HUES48 (cell line): ENCODE measurements around the gene RNF225.

ENCODE experiments used
- H3K27ac ChIP-seq: one replicate; pipeline ENCODE4 v1.7.0; 2013; ENCODE audit warnings: low read depth, low read length, inconsistent platforms
- H3K27me3 ChIP-seq: 2 replicates; pipeline ENCODE4 v1.6.1; 2013; ENCODE audit warnings: mild to moderate bottlenecking, low read length; ENCODE audit not compliant: control insufficient read depth, insufficient read depth
- H3K36me3 ChIP-seq: 2 replicates; pipeline ENCODE4 v1.6.1; 2013; ENCODE audit warnings: low read length; ENCODE audit not compliant: control insufficient read depth, insufficient read depth
- H3K4me1 ChIP-seq: 2 replicates; pipeline ENCODE4 v1.6.1; 2013; ENCODE audit warnings: mild to moderate bottlenecking, low read length; ENCODE audit not compliant: control insufficient read depth, insufficient read depth
- H3K4me3 ChIP-seq: 2 replicates; pipeline ENCODE4 v1.5.1; 2013; ENCODE audit warnings: mild to moderate bottlenecking, low read depth, low read length
- H3K9ac ChIP-seq: 2 replicates; pipeline ENCODE4 v1.6.1; 2013; ENCODE audit warnings: mild to moderate bottlenecking, low read depth, low read length, moderate library complexity
- H3K9me3 ChIP-seq: 2 replicates; pipeline ENCODE4 v1.6.1; 2013; ENCODE audit warnings: low read length; ENCODE audit not compliant: control insufficient read depth, insufficient read depth

The RNF225 gene

DNA sequence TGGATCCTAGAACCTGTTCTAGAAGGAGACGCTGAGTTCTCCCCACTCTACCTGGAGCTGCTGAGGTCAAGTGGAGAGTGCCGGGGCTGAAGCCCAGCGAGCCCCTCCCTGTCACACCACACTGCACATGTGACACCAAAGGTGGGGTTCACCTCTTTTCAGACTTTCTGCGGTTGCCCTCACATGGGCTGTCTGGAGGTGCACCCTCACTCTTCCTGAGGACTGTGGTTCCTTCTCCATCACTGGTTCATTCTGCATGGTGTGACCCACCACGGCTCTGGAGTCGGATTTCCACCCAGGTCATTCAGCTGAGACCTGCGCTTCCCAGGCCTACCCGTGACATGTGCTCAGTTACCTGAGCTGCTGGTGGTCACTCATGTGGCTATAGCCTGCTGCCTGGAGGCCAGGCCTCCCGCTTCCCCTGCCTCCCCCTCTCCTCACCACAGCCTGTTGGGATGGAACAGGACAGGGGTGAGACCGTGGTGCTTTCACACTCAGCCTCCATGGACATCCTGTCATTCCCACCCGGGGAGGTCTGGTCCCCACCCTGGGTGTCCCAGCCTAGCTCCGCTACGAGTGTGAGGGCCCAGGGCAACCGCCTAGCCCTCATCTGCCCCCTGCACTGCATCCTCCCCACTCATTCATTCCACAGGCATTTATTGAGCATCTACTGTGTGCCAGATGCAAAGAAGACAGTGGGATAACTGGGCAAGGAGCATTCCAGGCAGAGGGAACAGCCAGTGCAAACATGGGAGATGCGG lies 41.6 kb upstream of the RNF225 start:
- H3K4me3 ChIP-seq: no peak overlapping the region
- no peak overlapping the region for H3K27ac ChIP-seq
- H3K4me1 ChIP-seq: no peaks in the 10 kb centered on the region; the same call in 1 of the 2 replicates
- no peak overlapping the region for H3K9ac ChIP-seq
- H3K36me3 ChIP-seq: no peaks in the 10 kb centered on the region
- H3K27me3 ChIP-seq: no peaks in the 10 kb centered on the region
- H3K9me3 ChIP-seq: no peaks in the 10 kb centered on the region

- Histone ChIP-seq H3K9ac (no peak overlapping the region), H3K4me1 (no peaks in the 10 kb centered on the region; the same call in 1 of the 2 replicates), H3K36me3 (no peaks in the 10 kb centered on the region), H3K27ac (no peak overlapping the region), H3K27me3 (no peaks in the 10 kb centered on the region), H3K4me3 (no peak overlapping the region), H3K9me3 (no peaks in the 10 kb centered on the region)
Measured at GRCh38 chr19:58354478-58355030, 40.9 kb upstream of the RNF225 start.

GRCh38 chr19:58355215-58355796 lies 40.1 kb upstream of the RNF225 start:
- Histone ChIP-seq H3K4me3 (no peak overlapping the region), H3K9ac (no peak overlapping the region), H3K27me3 (no peaks in the 10 kb centered on the region), H3K9me3 (no peaks in the 10 kb centered on the region), H3K27ac (no peak overlapping the region), H3K4me1 (no peaks in the 10 kb centered on the region; the same call in 1 of the 2 replicates), H3K36me3 (no peaks in the 10 kb centered on the region)

DNA sequence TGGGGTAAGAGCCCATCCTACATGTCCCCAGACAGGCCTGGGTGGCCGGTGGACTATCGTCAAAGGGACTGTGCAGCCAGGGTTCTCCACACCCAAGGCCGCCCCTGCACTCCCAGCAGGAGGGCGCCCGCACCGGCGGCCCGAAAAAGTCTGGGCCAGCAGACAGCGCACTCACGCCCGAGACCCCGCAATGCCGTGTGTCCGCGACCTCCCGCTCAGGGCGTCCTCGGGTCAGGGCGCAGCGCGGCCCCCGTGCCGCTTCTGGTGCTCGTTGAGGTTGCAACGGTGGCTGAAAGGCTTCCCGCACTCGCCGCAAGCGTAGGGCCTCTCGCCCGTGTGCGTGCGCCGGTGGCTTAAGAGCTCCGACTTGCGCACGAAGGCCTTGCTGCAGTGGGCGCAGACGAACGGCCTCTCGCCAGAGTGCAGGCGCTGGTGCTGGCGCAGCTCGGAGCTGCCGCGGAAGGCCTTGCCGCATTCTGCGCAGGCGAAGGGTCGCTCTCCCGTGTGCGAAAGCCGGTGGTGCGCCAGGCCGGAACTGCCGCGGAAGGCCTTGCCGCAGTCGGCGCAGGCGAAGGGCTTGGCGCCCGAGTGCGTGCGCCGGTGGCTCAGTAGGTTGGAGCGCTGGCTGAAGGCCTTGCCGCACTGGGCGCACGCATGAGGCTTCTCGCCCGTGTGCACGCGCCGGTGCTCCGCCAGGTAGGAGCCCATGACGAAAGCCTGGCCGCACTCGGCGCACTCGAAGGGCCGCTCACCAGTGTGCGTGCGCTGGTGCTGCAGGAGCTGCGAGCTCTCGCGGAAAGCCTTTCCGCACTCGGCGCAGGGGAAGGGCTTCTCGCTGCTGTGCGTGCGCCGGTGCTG lies 39.3 kb upstream of the RNF225 start:
- no peaks in the 10 kb centered on the region for H3K36me3 ChIP-seq
- H3K4me1 ChIP-seq: no peaks in the 10 kb centered on the region; the same call in 1 of the 2 replicates
- no peak overlapping the region for H3K9ac ChIP-seq
- H3K27me3 ChIP-seq: no peaks in the 10 kb centered on the region
- no peak overlapping the region for H3K4me3 ChIP-seq
- H3K9me3 ChIP-seq: no peaks in the 10 kb centered on the region
- no peak overlapping the region for H3K27ac ChIP-seq

DNA sequence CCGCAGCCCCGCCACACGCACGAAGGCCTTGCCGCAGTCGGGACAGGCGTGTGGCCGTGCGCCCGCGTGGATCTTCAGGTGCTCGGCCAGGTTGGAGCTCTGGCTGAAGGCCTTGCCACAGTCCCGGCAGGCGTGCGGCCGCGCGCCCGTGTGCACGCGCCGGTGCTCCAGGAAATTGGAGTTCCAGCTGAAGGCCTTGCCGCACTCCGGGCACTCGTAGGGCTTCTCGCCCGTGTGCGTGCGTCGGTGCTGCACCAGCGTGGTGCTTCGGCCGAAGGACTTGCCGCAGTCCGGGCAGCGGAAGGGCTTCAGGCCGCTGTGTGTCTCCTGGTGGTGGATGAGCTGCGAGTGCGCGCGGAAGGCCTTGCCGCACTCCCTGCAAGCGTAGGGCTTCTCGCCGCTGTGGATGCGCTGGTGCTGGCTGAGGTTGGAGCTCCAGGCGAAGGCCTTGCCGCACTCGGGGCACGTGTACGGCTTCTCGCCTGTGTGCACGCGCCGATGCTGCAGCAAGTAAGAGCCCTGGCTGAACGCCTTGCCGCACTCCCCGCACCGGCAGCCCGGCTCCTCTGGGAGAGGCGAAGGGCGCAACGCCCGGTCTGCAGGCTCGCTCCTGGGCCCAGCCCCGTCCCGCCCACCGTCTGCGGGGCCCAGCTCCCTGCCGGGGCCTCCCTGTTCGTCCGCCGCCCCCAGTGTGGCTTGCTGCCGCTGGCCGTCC lies 38.5 kb upstream of the RNF225 start:
- Histone ChIP-seq H3K4me3 (no peak overlapping the region), H3K27me3 (no peaks in the 10 kb centered on the region), H3K9ac (no peak overlapping the region), H3K36me3 (no peaks in the 10 kb centered on the region), H3K27ac (no peak overlapping the region), H3K4me1 (no peaks in the 10 kb centered on the region; the same call in 1 of the 2 replicates), H3K9me3 (no peaks in the 10 kb centered on the region)

- no peaks in the 10 kb centered on the region; the same call in 1 of the 2 replicates for H3K4me1 ChIP-seq
- no peaks in the 10 kb centered on the region for H3K27me3 ChIP-seq
- H3K9ac ChIP-seq: no peak overlapping the region
- H3K4me3 ChIP-seq: no peak overlapping the region
- H3K36me3 ChIP-seq: no peaks in the 10 kb centered on the region
- H3K9me3 ChIP-seq: no peaks in the 10 kb centered on the region
- H3K27ac ChIP-seq: no peak overlapping the region
Measured at GRCh38 chr19:58357481-58358145, 37.8 kb upstream of the RNF225 start.

DNA sequence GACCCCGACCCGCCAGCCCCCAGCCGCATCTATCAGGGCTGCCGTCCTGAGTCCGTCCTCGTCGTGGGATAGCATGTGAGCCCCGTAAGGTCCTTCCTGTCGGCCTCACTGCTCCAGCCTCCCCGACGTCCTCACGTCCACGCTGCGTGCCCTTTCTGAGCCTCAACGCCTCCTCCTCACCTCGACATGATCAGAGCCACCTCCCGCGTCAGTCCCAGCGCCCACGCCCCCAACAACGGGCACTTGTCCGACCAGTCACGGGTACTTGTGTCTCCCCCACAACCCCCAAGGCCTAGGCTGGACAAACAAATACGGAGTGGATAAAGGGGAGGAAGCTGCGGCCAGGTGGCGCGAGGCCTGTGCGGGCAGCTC lies 33.6 kb upstream of the RNF225 start:
- H3K4me1 ChIP-seq: no peaks in the 10 kb centered on the region; the same call in 1 of the 2 replicates
- no peaks in the 10 kb centered on the region for H3K9me3 ChIP-seq
- H3K9ac ChIP-seq: peak overlapping the region; percentile 86
- no peaks in the 10 kb centered on the region for H3K27me3 ChIP-seq
- H3K27ac ChIP-seq: peak overlapping the region; percentile 84
- H3K36me3 ChIP-seq: no peaks in the 10 kb centered on the region
- H3K4me3 ChIP-seq: peak overlapping the region; percentile 80

- Histone ChIP-seq H3K27ac (peak within 1 kb of the TSS; percentile 84), H3K9me3 (no peaks in the 10 kb centered on the region), H3K4me3 (peak within 1 kb of the TSS; percentile 80), H3K36me3 (no peaks in the 10 kb centered on the region), H3K27me3 (no peaks in the 10 kb centered on the region), H3K4me1 (no peaks in the 10 kb centered on the region; the same call in 1 of the 2 replicates), H3K9ac (peak within 1 kb of the TSS; percentile 86)
Measured at GRCh38 chr19:58362272-58362994, 33.0 kb upstream of the RNF225 start, which contains the start of gene ZNF497. Gene ZNF497, minus strand, starts transcription at chr19:58362751. Its CDS starts 5,116 bp downstream, at chr19:58357635.

- Histone ChIP-seq H3K27ac (no peak overlapping the region), H3K9me3 (no peaks in the 10 kb centered on the region), H3K4me1 (no peaks in the 10 kb centered on the region), H3K36me3 (no peaks in the 10 kb centered on the region), H3K27me3 (no peaks in the 10 kb centered on the region), H3K9ac (no peak overlapping the region), H3K4me3 (no peak overlapping the region)
Measured at GRCh38 chr19:58364146-58364545, 31.3 kb upstream of the RNF225 start.
